Measurements from ENCODE around the gene NRN1L. TPM values are rescaled to one million over a fixed set of nuclear protein-coding genes. Genes with fewer than 3 reads are reported as not detected.

Gene NRN1L
- total RNA-seq, 1 experiment from 2014 or later = 0.58 TPM

DNA sequence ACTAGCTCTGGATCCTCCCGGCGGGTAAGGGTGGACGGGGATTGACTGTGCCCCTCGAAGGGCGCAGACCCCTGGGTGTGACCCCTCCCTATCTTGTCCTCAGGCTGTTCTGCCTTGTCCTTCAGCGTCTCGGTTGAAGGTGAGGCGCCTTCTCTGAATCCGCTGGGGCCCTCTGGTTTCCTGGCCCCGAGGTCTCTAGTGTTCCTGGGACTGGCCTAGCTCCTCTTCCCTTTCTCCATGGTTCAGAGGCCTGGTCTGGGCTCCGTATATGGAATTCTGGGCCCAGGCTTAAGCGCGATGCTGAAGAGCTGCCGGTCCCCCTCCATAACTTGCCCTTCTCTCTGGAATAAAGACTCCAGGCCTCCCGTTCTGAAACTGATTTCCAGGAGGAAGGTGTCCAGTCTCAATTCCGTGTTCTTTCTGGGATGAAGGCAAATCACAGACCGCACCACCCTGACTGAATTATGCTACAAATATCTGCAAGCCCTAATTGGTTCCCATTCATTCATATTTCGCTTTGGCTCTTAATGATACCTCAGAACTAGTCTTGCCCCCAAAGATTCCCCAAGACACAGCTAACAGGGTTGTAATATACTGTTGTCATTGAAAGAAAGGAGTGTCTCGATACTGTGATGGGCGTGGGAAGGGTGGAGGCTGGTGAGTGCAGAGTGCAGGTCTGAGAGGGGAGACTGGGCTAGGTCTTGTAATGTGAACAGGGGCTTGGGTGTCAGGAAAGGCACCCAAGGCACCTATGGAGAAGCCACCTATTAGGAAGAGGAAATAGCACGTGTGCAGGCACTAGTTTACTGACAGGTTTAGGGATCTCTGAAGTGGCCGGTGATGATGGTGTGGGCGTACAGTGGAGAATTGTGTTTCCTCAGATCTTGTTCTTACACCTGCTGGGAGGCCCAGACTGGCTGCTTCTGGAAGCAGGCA, 11.0 kb upstream of the NRN1L start:
- DNase-seq (ENCODE audit: low spot score) = no peak
- Histone ChIP-seq H3K9me3 (ENCODE audit: low read depth, low read length, poor library complexity, severe bottlenecking) (no peaks in the 10 kb centered on the region), H3K36me3 (ENCODE audit: insufficient read depth, low read length, poor library complexity, severe bottlenecking) (peaks cover 35% of the 10 kb centered on the region), H3K27me3 (replicated peaks; ENCODE audit: insufficient read depth, low read depth, low read length, poor library complexity) (no peaks in the 10 kb centered on the region), H3K27ac (ENCODE audit: low read depth, low read length, poor library complexity, severe bottlenecking) (peak overlapping the region; percentile 81), H3K4me3 (ENCODE audit: low read depth, low read length, poor library complexity, severe bottlenecking) (peak overlapping the region; percentile 83), H3K4me1 (ENCODE audit: insufficient read depth, low read length, poor library complexity, severe bottlenecking) (peaks cover 13% of the 10 kb centered on the region)
- TF ChIP-seq, protein P1, sequence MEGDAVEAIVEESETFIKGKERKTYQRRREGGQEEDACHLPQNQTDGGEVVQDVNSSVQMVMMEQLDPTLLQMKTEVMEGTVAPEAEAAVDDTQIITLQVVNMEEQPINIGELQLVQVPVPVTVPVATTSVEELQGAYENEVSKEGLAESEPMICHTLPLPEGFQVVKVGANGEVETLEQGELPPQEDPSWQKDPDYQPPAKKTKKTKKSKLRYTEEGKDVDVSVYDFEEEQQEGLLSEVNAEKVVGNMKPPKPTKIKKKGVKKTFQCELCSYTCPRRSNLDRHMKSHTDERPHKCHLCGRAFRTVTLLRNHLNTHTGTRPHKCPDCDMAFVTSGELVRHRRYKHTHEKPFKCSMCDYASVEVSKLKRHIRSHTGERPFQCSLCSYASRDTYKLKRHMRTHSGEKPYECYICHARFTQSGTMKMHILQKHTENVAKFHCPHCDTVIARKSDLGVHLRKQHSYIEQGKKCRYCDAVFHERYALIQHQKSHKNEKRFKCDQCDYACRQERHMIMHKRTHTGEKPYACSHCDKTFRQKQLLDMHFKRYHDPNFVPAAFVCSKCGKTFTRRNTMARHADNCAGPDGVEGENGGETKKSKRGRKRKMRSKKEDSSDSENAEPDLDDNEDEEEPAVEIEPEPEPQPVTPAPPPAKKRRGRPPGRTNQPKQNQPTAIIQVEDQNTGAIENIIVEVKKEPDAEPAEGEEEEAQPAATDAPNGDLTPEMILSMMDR (conservative IDR thresholded peaks at IDR 0.05; ENCODE audit: low read depth, low read length) = no peak
- ChIA-PET POLR2A (ENCODE audit: low non-redundant PET) (interaction anchor here (0.5 kb wide), 1 partner anchor 40 kb away, joined by 5 read pairs; no protein-coding TSS in a partner anchor), CTCF (interaction anchor here (0.5 to 2.1 kb wide), 3 partner anchors 10 to 1112 kb away, joined by 3 to 7 read pairs (median 3); partner anchors contain the start of gene NRN1L)
- BruUV-seq (replicated peaks) = TSS peak; percentile 50
- intact Hi-C loops (cut with micrococcal nuclease; ENCODE audit: unreplicated experiment) = no loop called here

DNA sequence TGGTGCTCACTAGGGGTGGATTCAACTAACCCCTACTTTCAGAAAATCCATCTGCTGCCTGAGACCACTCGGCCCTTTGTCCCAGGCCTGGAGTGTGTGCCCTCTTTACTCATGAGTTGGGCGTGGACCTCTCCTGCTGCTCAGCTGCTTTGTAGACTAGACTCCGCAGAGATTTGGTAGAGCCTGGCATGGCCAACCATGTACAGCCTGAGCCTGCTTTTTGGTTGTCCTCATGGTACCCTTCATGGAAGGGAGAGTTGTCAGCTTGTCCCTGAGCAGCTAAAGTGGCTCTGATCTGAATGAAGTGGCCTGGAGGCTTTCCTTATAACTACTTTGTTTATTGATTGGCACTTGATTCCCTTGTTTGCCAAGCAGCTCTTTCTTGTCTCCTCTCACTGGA, 10.3 kb upstream of the NRN1L start:
- BruUV-seq (replicated peaks) = no TSS peak
- intact Hi-C loops (cut with micrococcal nuclease; ENCODE audit: unreplicated experiment) = no loop called here
- Histone ChIP-seq H3K36me3 (ENCODE audit: insufficient read depth, low read length, poor library complexity, severe bottlenecking) (peaks cover 39% of the 10 kb centered on the region), H3K9me3 (ENCODE audit: low read depth, low read length, poor library complexity, severe bottlenecking) (no peaks in the 10 kb centered on the region), H3K4me1 (ENCODE audit: insufficient read depth, low read length, poor library complexity, severe bottlenecking) (peaks cover 13% of the 10 kb centered on the region), H3K4me3 (ENCODE audit: low read depth, low read length, poor library complexity, severe bottlenecking) (peak overlapping the region; percentile 83), H3K27ac (ENCODE audit: low read depth, low read length, poor library complexity, severe bottlenecking) (peak overlapping the region; percentile 81), H3K27me3 (replicated peaks; ENCODE audit: insufficient read depth, low read depth, low read length, poor library complexity) (no peaks in the 10 kb centered on the region)
- POLR2A ChIA-PET (ENCODE audit: low non-redundant PET) = no interaction called here
- no peak for DNase-seq (ENCODE audit: low spot score)
- no peak for TF ChIP-seq EZH2 (IDR thresholded peaks at IDR 0.05; ENCODE audit: borderline replicate concordance, low read depth, low read length, poor library complexity, severe bottlenecking)
- TF ChIP-seq, protein P1 (conservative IDR thresholded peaks at IDR 0.05; ENCODE audit: low read depth, low read length) = no peak
- CTCF ChIA-PET = interaction anchor here (1.0 to 2.1 kb wide), 2 partner anchors 10 to 58 kb away, joined by 3 to 7 read pairs; partner anchors contain the start of gene NRN1L

DNA sequence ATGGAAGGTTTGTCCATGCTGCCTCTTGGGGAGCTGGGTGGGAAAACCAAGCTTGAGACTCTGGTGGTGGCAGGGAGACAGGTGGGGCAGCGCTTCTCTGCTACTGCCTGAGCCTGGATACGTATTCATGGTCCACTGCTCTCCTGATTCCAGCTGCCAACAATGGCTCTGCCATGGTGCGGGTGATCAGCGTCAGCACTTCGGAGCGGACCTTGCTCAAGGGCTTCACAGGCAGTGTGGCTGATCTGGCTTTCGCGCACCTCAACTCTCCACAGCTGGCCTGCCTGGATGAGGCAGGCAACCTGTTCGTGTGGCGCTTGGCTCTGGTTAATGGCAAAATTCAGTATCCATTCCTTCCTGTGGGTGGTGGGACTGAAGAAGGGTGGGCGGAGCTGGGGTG, 7.6 kb upstream of the NRN1L start:
- Histone ChIP-seq H3K4me1 (ENCODE audit: insufficient read depth, low read length, poor library complexity, severe bottlenecking) (peaks cover 13% of the 10 kb centered on the region), H3K27me3 (replicated peaks; ENCODE audit: insufficient read depth, low read depth, low read length, poor library complexity) (no peaks in the 10 kb centered on the region), H3K9me3 (ENCODE audit: low read depth, low read length, poor library complexity, severe bottlenecking) (no peaks in the 10 kb centered on the region), H3K36me3 (ENCODE audit: insufficient read depth, low read length, poor library complexity, severe bottlenecking) (peaks cover 57% of the 10 kb centered on the region), H3K4me3 (ENCODE audit: low read depth, low read length, poor library complexity, severe bottlenecking) (no peak overlapping the region), H3K27ac (ENCODE audit: low read depth, low read length, poor library complexity, severe bottlenecking) (no peak overlapping the region)
- intact Hi-C loops (cut with micrococcal nuclease; ENCODE audit: unreplicated experiment) = no loop called here
- DNase-seq (ENCODE audit: low spot score) = no peak
- BruUV-seq (replicated peaks) = no TSS peak
- POLR2A ChIA-PET (ENCODE audit: low non-redundant PET) = no interaction called here
- TF ChIP-seq, protein P1 (conservative IDR thresholded peaks at IDR 0.05; ENCODE audit: low read depth, low read length) = no peak
- no peak for TF ChIP-seq EZH2 (IDR thresholded peaks at IDR 0.05; ENCODE audit: borderline replicate concordance, low read depth, low read length, poor library complexity, severe bottlenecking)
- CTCF ChIA-PET = no interaction called here
